Measurements from ENCODE around the gene KCNG4.
A peak's percentile ranks its signal among the peaks of the same experiment; 100 is the strongest.

KCNG4 gene

DNA sequence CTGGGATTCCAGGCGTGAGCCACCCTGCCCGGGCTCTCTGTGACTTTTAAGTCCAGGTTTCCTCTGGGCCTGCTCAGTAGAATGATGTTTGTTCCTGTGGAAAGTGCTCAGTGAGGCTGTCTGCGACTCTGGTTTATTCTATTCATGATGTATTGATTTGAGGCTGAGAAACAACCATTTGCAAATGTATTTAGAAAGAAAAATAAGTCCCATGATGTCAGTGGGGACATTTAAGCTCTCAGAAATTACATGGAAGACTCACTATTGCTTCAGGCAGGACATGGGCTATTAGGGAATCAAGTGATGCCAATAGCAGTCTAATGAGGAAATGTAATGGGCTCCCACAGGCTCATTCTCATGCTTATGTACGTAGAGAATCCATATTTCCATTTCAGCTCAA lies 22.2 kb upstream of the KCNG4 start:
- DNase-seq, result no peak

DNA sequence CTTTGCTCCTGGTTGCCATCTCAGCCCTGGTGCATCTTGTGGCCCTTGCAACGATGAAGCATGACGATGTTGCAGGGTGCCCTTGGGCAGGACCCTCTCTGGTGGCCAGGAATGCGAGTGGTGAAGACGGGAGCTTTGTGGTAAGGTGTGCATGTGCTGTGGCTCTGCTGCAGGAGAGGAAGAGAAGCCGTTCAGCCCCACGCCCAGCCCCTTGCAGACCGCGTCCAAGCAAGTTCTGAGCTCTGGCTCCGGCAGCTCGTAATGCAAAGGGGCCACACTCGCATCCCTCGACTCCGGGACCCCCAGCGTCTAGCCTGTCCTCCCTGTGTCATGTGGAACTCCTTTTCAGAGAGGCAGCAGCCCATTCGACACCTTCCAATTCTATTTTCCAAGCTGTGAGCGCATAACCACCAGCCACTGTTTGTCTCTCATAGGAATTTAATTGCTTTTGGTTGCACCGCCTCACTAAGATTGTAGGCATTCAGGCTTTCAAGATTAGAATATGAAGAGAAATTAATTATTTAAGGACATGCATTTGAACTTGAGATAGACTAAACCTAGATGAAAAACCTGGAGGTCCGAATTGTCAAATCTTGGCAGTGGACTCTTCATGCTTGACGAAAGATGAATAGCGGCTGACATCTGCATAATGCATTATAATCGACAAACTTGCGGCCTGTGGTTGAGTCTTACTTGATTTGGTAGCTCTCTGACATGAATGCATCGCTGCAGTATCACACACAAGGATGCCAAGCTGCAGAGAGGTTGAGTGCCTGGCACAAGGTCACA lies 21.1 kb upstream of the KCNG4 start:
- no peak for DNase-seq

DNA sequence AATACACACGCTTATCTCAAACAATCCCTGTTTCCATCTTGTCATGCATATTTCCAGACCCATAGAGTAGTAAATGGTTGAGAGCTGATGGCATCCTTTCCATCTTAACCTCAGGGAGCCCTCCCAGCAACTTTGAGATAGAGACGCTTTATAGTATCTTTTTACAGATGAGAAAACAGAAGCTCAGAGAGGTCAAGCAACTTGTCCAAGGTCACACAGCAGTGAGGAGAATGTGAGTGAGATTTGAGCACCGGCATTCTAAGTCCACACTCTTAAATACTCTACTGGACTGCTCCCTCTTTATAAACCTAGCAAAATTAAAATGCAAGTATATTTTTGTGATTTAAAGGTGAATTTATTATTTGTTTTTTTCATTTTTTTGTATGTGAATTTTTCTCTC lies 19.9 kb upstream of the KCNG4 start:
- no peak for DNase-seq

DNA sequence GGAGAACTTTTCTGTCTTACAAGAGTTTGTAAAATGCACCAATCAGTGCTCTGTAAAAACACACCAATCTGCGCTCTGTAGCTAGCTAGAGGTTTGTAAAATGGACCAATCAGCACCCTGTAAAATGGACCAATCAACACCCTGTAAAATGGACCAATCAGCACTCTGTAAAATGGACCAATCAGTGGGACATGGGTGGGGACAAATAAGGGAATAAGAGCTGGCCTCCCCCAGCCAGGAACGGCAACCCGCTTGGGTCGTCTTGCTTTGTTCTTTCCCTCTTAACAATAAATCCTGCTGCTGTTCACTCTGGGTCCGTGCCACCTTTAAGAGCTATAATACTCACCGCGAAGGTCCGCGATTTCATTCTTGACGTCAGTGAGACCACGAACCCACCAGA lies 18.5 kb upstream of the KCNG4 start:
- no peak for DNase-seq

GRCh38 chr16:84255050-84255810 lies 15.4 kb upstream of the KCNG4 start:
- DNase-seq, result no peak

- no peak for DNase-seq
These were observed 14.2 kb upstream of the KCNG4 start for GRCh38 chr16:84254062-84254461.

DNA sequence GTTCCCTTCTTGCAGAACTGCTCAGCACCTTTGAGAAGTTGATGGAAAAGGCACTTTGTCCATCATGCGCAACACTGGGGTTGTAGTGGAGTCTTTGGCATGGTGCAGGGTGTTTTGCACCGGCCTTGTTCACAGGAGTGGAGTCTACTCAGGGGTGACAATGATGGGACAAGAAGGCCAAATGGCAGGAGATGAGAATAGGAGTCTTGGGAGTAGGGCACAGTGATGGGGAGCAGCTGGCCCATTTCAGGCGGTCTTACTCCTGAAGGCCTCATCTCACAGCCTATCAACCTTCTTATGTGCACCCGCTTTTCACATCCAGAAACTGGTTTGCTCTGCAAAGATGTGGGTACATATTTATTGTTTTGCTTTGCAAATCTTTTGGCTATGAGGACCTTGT lies 13.4 kb upstream of the KCNG4 start:
- DNase-seq, result no peak

DNA sequence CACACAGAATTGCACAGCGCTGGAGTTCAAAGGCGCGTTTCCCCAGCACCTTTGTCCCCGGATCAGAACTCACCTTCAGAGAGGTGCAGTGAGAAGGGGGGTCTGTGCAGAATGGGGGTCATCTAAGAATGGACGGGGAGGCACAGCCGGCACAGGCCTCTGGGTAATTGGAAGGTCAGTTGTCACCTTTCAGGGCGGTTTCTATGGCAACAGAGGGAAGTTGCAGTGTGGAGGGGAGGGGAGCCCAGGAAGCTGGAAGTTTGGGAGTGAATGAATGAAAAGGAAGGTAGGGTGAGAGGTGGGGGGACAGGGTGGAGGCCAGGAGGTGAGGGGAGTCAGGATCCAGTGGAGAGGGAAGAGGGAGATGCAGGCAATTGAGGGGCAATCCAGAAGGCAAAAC lies 12.4 kb upstream of the KCNG4 start:
- no peak for DNase-seq

DNA sequence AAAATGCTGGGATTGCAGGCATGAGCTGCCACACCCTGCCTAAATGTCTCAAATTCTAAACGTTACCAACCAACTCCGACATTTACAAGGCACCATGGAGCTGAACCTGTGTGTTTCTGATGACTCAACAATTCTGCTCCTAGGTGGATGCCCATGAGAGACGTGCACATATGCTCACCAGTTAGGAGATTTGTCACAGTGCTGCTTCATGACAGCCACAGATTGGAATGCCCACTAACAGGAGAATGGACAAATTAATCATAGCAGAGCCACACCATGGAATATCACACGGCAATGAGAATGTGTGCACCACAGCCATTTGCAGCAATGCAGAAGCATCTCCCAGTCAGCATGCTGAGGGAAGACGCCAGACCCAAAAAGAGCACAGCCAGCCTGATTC lies 8.0 kb upstream of the KCNG4 start:
- DNase-seq, result peak; percentile 38

DNA sequence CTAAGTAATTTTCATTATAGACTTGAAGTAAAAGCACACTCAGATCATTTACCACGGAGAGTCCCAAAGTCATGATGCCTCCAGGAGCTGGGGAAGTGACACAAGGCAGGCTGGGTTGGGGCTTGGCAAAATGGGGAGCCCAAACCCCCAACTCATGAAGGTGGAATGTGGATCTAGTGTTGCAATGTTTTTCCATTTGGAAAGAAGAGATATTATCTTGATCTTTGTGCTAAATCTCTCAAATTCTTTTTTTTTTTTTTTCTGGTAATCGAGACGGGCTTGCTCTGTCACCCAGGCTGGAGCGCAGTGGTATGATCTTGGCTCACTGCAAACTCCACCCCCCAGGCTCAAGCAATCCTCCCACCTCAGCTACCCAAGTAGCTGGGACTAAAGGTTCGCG lies 7.5 kb upstream of the KCNG4 start:
- no peak for DNase-seq

- DNase-seq, result no peak
These were observed 6.9 kb upstream of the KCNG4 start for GRCh38 chr16:84246679-84247077.

DNA sequence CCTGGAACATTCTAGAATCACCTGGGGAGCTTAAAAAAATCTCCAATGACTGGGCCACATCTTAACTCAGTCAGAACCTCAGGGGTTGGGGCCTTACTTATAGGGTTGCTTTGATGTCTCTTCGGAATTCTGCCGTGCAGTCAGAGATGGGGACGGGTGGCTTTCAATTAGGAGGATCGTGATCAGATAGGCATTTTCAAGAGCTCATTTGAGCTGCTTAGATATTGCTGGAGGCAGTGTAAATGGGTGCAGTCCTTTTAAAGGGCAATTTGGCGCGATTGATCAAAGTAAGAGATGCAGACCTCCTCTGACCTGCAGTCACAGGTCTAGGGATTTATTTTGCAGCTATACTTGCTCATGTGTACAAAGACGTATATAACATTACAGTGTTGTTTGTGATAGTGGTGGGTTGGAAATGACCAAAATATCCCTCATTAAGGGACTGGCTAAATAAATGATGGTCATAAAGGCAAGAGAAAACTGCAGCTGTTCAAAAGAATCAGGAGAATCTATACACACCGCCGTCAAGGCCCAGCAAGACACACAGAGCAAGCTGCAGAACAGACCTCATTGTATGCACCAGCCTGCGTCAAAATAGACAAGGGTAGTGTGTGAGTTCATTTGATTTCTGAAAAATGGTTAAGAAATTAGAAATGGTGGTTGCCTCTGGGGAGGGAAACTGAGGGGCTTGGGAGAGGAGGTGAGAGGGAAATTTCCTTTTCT lies 6.3 kb upstream of the KCNG4 start:
- no peak for DNase-seq

DNA sequence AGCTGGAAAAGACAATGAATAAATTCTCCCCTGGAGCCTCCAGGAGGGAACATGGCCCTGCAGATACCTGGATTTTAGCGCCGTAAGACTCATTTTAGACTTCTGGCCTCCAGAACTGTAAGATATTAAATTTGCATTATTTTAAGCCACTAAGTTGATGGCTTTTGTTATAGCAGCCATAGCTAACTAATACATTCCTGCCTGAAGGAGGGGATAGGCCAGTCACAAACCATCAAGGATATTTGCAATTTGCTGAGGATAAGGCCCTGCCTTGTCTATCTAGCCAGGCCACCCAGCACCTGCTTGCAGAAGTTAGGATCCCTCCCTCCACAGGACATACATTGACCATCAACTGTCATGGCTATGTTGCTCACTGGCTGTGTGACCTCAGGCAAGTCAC lies 4.9 kb upstream of the KCNG4 start:
- no peak for DNase-seq

DNA sequence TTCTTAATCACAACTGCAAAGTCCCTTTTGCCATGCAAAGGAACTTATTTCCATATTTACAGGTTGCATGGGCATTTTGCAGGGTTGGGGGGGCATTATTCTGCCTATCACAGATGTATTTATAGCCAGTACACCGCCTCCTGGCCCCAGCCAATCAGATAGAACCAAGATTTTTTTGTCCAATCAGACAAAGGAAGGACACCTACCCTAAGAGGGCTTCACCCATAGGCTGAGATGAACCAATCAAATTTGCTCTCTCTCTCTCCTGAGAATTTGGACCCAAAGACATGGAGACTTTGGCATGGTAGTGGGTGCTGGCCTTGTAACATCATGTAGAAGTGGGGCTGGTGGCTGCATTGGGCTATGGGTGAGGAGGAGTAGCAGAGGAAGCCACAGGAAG lies 3.9 kb upstream of the KCNG4 start:
- no peak for DNase-seq

DNA sequence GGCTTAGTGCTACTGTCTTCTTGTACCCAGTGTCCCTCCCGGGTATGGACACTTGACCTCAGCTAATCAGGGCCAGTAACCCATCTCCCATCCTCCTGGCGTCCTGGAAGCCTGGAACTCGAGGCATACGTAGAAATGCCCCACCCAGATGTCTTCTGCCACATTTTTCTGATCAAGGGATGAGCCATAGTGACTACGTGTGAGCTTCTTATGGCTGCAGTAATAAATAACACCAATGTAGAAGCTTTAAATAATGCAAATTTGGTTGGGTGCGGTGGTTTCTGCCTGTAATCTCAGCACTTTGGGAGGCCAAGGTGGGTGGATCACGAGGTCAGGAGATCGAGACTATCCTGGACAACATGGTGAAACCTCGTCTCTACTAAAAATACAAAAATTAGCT lies 3.0 kb upstream of the KCNG4 start:
- DNase-seq, result no peak

DNA sequence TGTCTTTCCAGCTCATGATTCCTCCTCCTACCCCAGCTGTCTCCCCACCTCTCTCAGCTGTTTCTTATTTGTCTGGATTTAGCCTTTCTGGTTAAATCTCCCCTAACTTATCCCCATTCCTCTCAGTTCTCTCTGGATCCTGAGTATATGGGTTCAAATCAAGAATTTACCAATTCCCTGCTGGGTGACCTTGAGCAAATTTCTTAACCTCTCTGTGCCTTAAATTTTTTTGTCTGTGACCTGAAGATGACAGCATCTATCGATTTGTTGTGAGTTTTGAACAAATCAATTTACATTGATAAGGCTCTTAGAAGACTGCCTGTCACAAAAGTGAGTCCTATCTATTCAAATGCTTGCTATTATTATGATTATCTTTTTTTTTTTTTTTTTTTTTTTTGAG lies 2.0 kb upstream of the KCNG4 start:
- DNase-seq, result no peak

GRCh38 chr16:84240455-84240854 lies 643 bp upstream of the KCNG4 start:
- no peak for DNase-seq

DNA sequence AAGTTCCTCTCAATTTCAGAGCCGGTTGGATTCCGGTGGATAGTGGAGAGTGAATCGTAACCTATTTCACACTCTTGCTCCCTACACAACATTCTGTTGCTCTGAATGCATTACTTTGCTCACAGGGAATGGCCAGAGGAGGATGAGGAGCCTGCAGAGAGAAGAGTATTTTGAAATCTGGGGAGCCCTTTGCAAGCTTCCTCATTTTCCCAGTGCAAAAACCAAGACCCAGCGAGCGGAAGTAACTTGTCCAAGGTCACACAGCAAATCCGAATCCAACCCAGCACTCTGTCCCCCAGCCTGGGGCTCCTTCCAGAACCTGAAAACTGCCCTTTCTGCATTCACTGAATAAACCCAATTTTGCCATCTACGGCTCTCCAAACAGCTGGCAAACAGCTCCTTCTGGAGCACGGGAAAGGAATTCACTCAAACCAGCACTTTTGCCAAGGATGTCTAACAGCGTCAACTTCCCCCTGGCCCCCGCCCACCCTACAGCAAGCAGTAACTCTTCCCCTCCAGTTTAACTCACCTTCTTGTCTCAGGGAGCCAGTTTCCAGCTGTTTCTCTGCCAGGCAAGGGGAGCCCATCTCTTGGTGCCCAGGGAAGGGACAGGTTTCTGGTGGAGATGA lies 557 bp downstream of the KCNG4 start:
- no peak for DNase-seq

- no peak for DNase-seq
These were observed 1.6 kb downstream of the KCNG4 start for GRCh38 chr16:84237994-84238750.

DNA sequence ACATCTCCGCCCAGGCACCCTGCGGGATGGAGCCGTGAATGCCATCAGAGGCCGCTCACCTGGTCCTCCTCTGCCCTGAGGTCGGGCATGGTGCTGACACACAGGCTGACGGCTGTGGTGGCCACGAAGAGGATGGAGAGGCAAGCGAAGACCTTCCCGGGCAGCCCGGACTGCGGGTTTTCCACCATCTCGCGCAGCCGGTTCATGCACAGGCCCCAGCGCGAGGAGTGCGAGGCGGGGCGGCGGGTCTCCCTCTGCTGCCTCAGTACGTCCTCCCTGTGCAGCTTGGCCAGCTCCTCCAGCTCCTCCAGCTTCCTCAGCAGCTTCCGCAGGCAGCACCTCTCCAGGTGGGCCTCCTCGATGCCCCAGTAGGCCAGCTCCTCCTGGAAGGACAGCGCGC lies 3.1 kb downstream of the KCNG4 start:
- DNase-seq, result no peak

- no peak for DNase-seq
These were observed 5.2 kb downstream of the KCNG4 start for GRCh38 chr16:84234321-84235241.

All from fibroblast of skin of scalp (primary cell).